A673 (cell line): ENCODE results near the gene PYY. TPM values are rescaled to one million over a fixed set of nuclear protein-coding genes. Genes with fewer than 3 reads are reported as not detected.
"Not testable (repeated sequence)": the region's sequence is repeated elsewhere in the genome, so short reads cannot be mapped to it uniquely, and the experiment has no call there.

Experiments used
- BruUV-seq: library from RNA; stranded (reverse); fragments of 400-500 nt; replicated peaks from 2 replicates; lab custom pipeline; 2021; lab: Mats Ljungman, UMichigan
- CTCF ChIA-PET: fragments of 300-600 bp; sonication (Branson Sonifier 250); formaldehyde crosslinking; loops from one replicate; lab custom pipeline; 2022; ENCODE audit warnings: antibody characterized with exemption; lab: Charles Lee
- POLR2A ChIA-PET: fragments of 300-600 bp; sonication (Branson Sonifier 250); formaldehyde crosslinking; loops from one replicate; lab custom pipeline; 2022; ENCODE audit warnings: antibody characterized with exemption; ENCODE audit not compliant: low non-redundant PET; lab: Charles Lee
- DNase-seq: peaks from one replicate; pipeline ENCODE4 v3.0.0-alpha.2; 2015; ENCODE audit warnings: low spot score
- H3K27ac ChIP-seq: fragments of 200-600 bp; sonication (generic); 2 replicates; pipeline ENCODE4 v1.5.1; 2016; ENCODE audit warnings: mixed run types, low read depth, mild to moderate bottlenecking, mixed read lengths, antibody characterized with exemption, low read length; ENCODE audit not compliant: poor library complexity, severe bottlenecking
- H3K27me3 ChIP-seq: fragments of 200-600 bp; sonication (generic); replicated peaks from 2 replicates; pipeline ENCODE4 v1.6.1; 2017; ENCODE audit warnings: mixed run types, low read depth, mild to moderate bottlenecking, mixed read lengths, antibody characterized with exemption, low read length; ENCODE audit not compliant: insufficient read depth, poor library complexity
- H3K36me3 ChIP-seq: fragments of 200-600 bp; sonication (generic); 2 replicates; pipeline ENCODE4 v1.6.1; 2016; ENCODE audit warnings: mixed run types, mild to moderate bottlenecking, mixed read lengths, antibody characterized with exemption, low read length; ENCODE audit not compliant: insufficient read depth, poor library complexity, severe bottlenecking
- H3K4me1 ChIP-seq: fragments of 200-600 bp; sonication (generic); 2 replicates; pipeline ENCODE4 v1.6.1; 2017; ENCODE audit warnings: mixed run types, mild to moderate bottlenecking, mixed read lengths, antibody characterized with exemption, low read length; ENCODE audit not compliant: insufficient read depth, poor library complexity, severe bottlenecking
- H3K4me3 ChIP-seq: fragments of 200-600 bp; sonication (generic); 2 replicates; pipeline ENCODE4 v1.5.1; 2016; ENCODE audit warnings: low read depth, mixed run types, mild to moderate bottlenecking, mixed read lengths, low read length; ENCODE audit not compliant: poor library complexity, severe bottlenecking
- H3K9me3 ChIP-seq: fragments of 200-600 bp; sonication (generic); 2 replicates; pipeline ENCODE4 v1.6.1; 2016; ENCODE audit warnings: mixed run types, low read depth, mild to moderate bottlenecking, mixed read lengths, antibody characterized with exemption, low read length; ENCODE audit not compliant: poor library complexity, severe bottlenecking
- EZH2 ChIP-seq: fragments of 200-600 bp; sonication (generic); IDR thresholded peaks from 2 replicates; pipeline ENCODE4 v1.6.1; 2017; ENCODE audit warnings: borderline replicate concordance, low read depth, mild to moderate bottlenecking, mixed read lengths, antibody characterized with exemption, low read length; ENCODE audit not compliant: poor library complexity, severe bottlenecking
- intact Hi-C: fragments of 100-400 bp; cut with micrococcal nuclease; formaldehyde crosslinking; loops from one replicate; pipeline ENCODE4 v1.10.0; 2022; ENCODE audit not compliant: unreplicated experiment
- total RNA-seq: library from RNA; stranded (reverse); gene quantifications from 2 replicates; pipeline ENCODE4 v1.2.3, GENCODE V29; 2021
- TF ChIP-seq, protein P1 (sequence below): fragments of 300-800, 200-600 bp; sonication (generic); conservative IDR thresholded peaks from 2 replicates; pipeline ENCODE4 v1.5.1; 2017; ENCODE audit warnings: low read depth, mild to moderate bottlenecking, antibody characterized with exemption, low read length, moderate library complexity, mixed read lengths

The PYY gene
- total RNA-seq, 1 experiment from 2014 or later = not detected

DNA sequence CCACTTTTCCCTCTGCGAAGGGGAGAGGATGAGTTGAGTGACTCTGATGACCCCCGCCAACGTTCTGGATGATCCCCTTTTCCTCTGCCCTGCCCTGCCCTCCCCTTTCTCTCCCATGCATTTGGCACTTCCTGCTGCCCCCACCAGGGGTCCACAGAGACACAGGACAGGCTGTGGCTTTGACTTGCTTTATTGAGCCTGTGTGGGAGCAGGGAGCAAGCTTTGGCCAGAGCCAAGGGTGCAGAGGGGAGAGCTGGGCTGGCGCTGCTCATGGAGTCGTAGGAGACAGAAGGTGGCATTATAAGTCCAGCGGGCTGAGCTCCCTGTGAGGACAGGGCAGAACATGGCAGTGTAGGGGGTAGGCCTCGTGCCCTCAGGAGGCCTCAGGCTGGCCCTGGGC, 13.1 kb downstream of the PYY start:
- Histone ChIP-seq H3K36me3 (no peaks in the 10 kb centered on the region), H3K27me3 (no peaks in the 10 kb centered on the region), H3K4me1 (no peaks in the 10 kb centered on the region), H3K9me3 (no peaks in the 10 kb centered on the region), H3K27ac (no peak overlapping the region), H3K4me3 (no peak overlapping the region)
- CTCF ChIA-PET = no interaction called here
- intact Hi-C loops = loop anchor here (5.0 kb wide), 1 partner anchor 232 kb away; the partner anchor contains the start of gene ASB16
- BruUV-seq = no TSS peak
- peak; percentile 37 for DNase-seq
- POLR2A ChIA-PET = no interaction called here
- TF ChIP-seq, protein P1, sequence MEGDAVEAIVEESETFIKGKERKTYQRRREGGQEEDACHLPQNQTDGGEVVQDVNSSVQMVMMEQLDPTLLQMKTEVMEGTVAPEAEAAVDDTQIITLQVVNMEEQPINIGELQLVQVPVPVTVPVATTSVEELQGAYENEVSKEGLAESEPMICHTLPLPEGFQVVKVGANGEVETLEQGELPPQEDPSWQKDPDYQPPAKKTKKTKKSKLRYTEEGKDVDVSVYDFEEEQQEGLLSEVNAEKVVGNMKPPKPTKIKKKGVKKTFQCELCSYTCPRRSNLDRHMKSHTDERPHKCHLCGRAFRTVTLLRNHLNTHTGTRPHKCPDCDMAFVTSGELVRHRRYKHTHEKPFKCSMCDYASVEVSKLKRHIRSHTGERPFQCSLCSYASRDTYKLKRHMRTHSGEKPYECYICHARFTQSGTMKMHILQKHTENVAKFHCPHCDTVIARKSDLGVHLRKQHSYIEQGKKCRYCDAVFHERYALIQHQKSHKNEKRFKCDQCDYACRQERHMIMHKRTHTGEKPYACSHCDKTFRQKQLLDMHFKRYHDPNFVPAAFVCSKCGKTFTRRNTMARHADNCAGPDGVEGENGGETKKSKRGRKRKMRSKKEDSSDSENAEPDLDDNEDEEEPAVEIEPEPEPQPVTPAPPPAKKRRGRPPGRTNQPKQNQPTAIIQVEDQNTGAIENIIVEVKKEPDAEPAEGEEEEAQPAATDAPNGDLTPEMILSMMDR = peak; percentile 46
- no peak for TF ChIP-seq EZH2

DNA sequence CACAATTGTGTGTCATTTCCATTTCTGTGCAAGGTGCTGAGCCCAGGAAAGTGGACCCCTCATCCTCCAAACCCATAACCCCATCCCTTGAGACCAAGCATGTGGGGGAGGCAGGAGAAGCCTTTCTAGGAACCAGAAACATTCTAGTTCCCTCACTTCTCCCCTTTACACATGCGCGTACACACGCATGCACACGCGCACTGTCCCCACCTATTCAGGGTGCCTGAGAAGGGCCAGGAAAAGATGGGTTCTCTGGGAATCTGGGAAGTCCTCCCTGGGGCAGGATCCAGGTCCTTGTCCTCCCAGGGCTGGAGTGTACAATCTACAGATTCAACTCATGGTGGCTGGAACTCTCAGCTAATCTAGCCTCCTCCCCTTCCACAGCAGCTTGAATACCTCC, 13.9 kb downstream of the PYY start:
- TF ChIP-seq EZH2 = no peak
- TF ChIP-seq, protein P1 = no peak
- H3K27ac ChIP-seq = no peak overlapping the region
- no peaks in the 10 kb centered on the region for H3K4me1 ChIP-seq
- no peaks in the 10 kb centered on the region for H3K9me3 ChIP-seq
- ChIA-PET POLR2A (no interaction called here), CTCF (no interaction called here)
- intact Hi-C loops = loop anchor here (5.0 kb wide), 1 partner anchor 232 kb away; the partner anchor contains the start of gene ASB16
- no peak for DNase-seq
- H3K36me3 ChIP-seq = no peaks in the 10 kb centered on the region
- no peak overlapping the region for H3K4me3 ChIP-seq
- no peaks in the 10 kb centered on the region for H3K27me3 ChIP-seq
- no TSS peak for BruUV-seq

DNA sequence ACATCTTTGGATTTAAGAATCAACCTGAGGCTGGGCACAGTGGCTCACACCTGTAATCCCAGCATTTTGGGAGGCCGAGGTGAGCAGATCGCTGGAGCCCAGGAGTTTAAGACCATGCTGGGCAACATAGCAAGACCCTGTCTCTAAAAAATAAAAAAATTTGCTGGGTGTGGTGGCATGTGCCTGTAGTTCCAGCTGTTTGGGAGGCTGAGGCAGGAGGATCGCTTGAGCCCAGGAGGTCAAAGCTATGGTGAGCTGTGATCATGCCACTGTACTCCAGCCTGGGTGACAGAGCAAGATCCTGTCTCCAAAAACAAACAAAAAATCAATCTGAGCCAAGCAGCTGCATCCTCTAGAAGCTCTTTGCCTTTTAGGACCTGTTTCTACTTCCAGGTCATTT, 14.3 kb downstream of the PYY start:
- POLR2A ChIA-PET, CTCF ChIA-PET, intact Hi-C loops: not testable (repeated sequence)

DNA sequence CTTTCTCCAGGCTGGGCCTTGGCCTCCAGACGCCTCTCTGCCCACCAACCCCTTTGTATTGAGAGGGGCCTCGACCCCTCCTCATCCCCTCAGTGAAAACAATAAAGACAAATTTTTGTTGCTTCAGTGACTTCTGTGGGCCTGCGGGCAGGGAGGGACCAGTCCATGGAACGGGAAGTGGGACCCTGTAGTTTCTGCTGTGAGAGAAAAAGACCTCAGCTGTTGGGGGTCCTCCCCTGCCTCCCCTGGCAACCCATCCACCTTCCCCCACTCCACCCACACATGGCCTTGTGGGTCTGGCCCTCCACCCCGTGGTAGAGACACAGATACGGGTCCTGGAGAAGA, 14.9 kb downstream of the PYY start:
- Histone ChIP-seq H3K4me3 (no peak overlapping the region), H3K27ac (no peak overlapping the region), H3K36me3 (no peaks in the 10 kb centered on the region), H3K9me3 (no peaks in the 10 kb centered on the region), H3K4me1 (no peaks in the 10 kb centered on the region), H3K27me3 (no peaks in the 10 kb centered on the region)
- ChIA-PET CTCF (no interaction called here), POLR2A (no interaction called here)
- TF ChIP-seq, protein P1 = no peak
- DNase-seq = no peak
- intact Hi-C loops = no loop called here
- no TSS peak for BruUV-seq

More for the DNA sequence above, 14.3 kb downstream of the PYY start:
- H3K9me3 ChIP-seq, H3K27me3 ChIP-seq, H3K27ac ChIP-seq, H3K36me3 ChIP-seq, DNase-seq, BruUV-seq, H3K4me1 ChIP-seq, H3K4me3 ChIP-seq: not testable (repeated sequence)
